ENCODE results near the gene SFXN2.
"Not testable (repeated sequence)": the region's sequence is repeated elsewhere in the genome, so short reads cannot be mapped to it uniquely, and the experiment has no call there.

The SFXN2 gene

GRCh38 chr10:102720775-102721301 lies 6.4 kb downstream of the SFXN2 start:
- DNase-seq (no peak), ATAC-seq (no peak)

GRCh38 chr10:102721954-102722353 lies 7.5 kb downstream of the SFXN2 start:
- no peak for ATAC-seq
- no peak for DNase-seq

GRCh38 chr10:102723989-102724388 lies 9.6 kb downstream of the SFXN2 start:
- ATAC-seq (no peak), DNase-seq (no peak)

DNA sequence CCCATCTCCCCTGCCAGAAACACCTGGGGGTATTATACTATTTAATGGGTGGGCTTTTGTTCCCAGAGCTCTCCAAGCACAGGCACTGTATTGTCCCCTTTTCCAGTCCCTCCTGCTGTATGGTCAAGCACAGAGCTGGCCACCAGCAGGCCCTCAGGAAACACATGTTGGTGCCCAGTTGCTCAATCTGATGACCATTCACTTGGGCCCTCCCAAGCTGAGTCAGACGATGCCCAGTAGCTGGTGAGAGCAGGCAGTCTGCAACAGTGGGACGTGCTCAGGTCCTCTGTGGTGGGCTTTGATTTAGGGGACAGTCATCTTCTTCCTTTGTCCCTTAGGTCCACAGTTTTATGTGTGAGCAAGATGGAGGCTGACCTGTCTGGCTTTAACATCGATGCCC lies 11.8 kb downstream of the SFXN2 start:
- DNase-seq (no peak), ATAC-seq (no peak)

GRCh38 chr10:102727037-102727818 lies 12.8 kb downstream of the SFXN2 start:
- no peak for ATAC-seq
- DNase-seq: no peak

GRCh38 chr10:102729029-102730026 lies 14.9 kb downstream of the SFXN2 start:
- ATAC-seq: peak; percentile 74
- DNase-seq: peak; percentile 80

DNA sequence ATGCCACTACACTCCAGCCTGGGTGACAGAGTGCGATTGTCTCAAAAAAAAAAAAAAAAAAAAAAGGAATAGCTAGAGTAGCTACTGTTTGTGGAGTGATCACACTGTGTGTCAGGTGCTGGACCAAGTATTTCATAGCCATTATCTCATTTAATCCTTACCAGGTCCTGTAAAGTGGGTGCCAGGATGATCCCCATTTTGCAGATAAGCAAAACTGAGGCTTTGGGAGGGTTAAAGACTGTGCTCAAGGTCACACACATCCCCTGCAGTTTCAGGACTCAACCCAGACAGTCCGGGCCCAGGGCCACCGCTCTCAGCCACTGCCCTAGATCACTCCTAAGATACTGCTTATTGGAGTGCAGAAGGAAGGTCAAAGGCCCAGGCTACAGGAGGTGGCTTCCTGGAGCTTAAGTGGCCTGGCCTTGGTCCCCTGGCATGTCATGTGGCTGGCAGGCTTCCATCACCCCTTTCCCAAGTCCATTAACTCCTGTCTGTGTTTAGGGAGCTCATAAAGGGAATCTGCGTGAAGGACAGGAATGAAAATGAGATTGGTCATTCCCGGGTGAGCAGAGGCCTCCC lies 16.9 kb downstream of the SFXN2 start:
- ATAC-seq: no peak
- DNase-seq: no peak

DNA sequence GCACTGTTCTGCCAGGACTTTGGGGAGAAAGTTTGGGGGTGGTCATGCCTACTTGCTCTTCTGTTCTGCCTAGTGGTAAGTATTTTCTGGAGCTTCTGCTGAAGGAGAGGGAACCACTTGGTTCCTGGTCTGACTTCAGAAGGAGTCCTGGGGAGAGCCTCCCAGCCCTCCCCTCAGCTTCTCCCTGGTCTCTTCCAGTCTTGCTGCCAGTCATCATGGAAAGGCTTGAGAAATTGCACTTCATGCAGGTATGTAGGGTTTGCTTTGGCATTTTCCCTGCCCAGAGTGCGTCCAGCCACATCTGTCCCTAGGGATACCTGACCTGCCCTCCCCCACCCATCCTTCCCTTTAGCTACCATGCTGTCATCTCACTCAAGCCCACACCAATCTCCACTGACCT lies 18.2 kb downstream of the SFXN2 start:
- DNase-seq (no peak), ATAC-seq (no peak)

GRCh38 chr10:102735065-102735562 lies 20.7 kb downstream of the SFXN2 start:
- DNase-seq (no peak), ATAC-seq (no peak)

- DNase-seq (no peak), ATAC-seq (no peak)
Observed at GRCh38 chr10:102738692-102739121, 24.3 kb downstream of the SFXN2 start.

DNA sequence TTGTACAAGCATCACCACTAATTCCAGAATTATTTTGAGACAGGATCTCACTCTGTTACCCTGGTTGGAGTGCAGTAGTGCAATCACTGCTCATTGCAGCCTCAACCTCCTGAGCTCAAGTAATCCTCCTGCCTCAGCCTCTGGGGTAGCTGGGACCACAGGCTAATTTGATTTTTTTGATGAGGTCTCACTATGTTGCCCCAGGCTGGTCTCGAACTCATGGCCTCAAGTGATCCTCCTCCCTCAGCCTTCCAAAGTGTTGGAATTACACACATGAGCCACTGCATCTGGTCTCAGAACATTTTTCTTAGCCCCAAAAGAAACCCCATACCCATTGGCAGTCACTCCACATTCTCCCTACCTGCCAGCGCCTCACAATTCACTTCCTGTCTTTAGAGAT lies 25.8 kb downstream of the SFXN2 start:
- no peak for DNase-seq

GRCh38 chr10:102741726-102742237 lies 27.3 kb downstream of the SFXN2 start:
- ATAC-seq (no peak), DNase-seq (no peak)

More for the DNA sequence above, 25.8 kb downstream of the SFXN2 start:
- no peak for ATAC-seq

- DNase-seq, ATAC-seq: not testable (repeated sequence)
Observed at GRCh38 chr10:102742313-102742712, 27.9 kb downstream of the SFXN2 start.

GRCh38 chr10:102743078-102743587 lies 28.7 kb downstream of the SFXN2 start:
- ATAC-seq (no peak), DNase-seq (peak; percentile 13)

DNA sequence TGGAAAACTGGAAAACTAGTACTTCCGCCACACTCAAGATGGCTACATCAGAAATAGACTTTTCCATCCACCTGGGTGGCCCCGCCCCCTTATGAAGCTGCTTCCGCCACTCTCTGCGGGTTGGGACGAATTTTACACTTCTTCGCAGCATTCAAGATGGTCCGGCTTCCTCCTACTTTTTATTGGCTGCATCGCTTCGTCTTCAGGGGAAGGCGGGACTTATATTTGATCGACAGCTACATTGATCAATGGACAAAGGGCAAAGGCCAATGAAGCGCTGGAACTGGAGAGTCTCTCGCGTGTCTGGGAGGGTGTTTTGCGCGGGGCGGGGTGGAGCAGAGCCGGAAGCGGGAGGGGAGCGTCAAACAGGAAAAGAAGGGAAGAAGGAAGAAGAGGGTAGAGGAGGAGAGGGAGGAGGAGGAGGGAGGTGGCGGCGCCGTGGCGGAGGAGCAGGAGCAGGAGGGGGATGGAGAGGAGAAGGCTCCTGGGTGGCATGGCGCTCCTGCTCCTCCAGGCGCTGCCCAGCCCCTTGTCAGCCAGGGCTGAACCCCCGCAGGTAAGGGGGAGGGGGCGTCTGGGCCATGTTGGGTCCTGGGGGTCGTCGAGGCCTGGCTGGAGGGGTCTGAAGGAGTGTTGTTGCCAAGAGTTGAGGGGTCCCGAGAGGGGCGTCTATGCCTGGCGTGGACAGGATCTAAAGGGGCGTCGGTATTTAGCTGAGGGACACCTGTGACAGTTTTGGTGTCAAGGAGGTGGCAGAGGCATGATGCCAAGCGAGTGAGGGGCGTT lies 29.3 kb downstream of the SFXN2 start, which contains the start of gene WBP1L:
WBP1L (plus strand) TSS at position 361 of the 786 bp plus-strand sequence; CDS start at position 467, 106 bp downstream.
- ATAC-seq (peak; percentile 96), DNase-seq (peak; percentile 94)

DNA sequence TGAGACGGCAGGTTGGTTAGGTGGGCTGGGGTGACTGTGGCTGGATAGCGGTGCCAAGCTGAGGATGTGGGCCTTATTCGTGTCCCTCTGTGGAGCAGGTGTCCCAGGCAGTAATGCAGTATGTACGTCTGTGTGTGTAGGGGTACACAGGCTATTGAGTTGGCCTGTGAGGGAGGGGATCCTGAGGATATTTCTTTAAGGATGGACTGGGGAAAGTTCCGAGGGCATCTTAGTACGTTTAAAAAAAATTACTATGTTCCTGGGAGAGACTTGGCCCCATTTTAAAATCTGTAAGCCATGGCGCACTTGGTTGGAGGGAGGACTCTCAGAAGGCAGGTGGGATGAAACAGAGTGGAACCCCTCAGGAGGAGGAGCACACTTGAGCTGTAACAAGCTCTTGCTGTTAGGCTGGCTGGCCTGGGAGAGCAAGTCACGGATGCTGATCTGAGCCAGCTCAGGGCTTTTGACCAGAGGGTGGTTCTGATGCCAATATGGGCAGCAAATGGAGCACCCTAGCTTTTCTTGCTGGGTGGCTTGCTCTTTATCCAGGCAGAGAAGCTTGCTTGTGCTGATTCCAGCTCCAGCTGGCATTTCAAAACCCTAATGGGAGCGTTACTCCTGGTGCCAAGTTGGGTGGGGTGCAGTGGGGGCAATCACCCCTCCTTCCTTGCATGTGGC lies 30.1 kb downstream of the SFXN2 start:
- DNase-seq (peak; percentile 19), ATAC-seq (no peak)

DNA sequence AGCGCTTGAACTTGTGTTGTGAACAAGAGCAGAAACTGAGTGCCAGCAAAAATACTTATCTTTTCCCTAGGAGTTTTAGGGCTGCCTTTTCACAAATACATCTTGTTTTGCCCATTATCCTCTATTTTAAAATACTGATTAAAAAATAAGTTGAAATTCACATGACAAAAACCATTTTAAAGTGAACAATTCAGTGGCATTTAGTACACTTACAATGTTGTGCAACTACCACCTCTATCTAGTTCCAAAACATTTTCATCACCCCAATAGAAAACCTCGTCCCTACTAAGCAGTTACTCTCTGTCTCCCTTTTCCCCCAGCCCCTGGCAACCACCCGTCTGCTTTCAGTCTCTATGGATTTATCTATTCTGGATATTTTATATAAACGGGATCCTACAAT lies 30.7 kb downstream of the SFXN2 start:
- ATAC-seq (no peak), DNase-seq (no peak)

DNA sequence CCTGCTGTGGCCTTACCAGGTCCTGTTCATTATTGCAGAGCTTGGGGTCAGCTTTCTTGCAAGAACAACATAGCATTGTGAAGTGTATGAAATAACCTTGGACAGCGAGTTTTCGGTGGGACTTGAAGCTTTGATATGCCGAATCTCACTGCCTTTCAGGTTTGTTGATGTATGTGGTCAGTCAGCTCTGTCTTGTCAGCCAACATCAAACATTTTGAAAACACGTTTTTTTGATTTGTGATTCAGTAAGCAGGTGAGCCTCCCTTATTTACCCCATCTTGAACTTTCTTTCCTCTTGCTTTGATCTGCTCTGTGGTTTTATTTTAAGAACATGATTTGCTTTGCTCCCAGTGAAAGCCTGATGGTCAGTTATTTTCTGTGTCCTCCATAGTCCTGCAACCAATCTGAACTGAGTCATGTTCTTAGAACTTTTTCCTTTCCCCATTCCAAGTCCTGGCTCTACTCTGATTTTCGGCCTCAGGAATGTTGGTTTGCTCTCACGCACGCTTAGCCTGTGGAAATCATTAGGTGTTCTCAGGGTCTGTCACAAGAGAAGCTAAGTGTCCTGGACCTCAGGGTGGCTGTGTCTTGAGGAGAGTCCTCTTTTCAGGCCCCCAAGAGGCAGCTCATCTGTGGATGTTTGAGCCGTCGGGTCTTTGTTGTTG lies 38.0 kb downstream of the SFXN2 start:
- ATAC-seq: no peak
- no peak for DNase-seq

DNA sequence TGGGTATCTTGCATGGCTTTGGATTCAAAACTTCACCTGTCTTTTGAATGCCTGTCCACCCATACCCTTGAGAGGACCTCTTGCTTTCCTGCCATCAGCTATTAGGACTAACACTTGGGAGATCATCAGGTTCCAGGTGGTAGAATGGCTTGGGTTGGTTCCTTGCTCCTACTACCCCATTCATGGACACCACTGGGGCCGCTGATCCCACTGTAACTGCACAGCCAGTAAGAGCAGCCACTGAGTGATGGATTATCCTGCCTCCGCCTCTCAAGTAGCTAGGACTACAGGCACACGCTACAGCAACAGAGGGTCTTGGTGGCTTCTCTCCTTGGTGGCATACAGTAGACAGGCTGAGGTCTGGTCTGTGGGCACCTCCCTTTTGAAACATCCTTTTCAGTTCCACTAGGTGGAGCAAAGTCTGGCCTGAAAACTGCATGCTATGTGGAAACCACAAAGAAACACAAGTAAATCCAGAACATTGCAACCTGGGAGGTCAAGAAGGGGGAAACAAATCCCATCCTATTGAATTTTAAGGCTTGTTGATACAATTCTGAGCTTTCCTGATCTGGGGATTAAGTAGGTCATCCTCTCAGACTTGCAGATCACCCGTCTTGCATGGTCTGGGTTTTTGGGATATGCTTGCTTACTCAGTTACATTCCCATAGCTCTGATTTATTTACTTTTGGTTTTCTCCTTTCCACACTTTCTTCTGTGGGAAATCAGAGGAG lies 38.7 kb downstream of the SFXN2 start:
- ATAC-seq (no peak), DNase-seq (no peak)
